GM18873 (cell line): ENCODE results near the gene QSOX2.

Experiments
- ATAC-seq: cut with Tn5 transposase; IDR thresholded peaks from one replicate; pipeline ENCODE4 v1.9.1; 2021; ENCODE audit warnings: mild to moderate bottlenecking, moderate library complexity, moderate number of reproducible peaks; ENCODE audit not compliant: unreplicated experiment, low FRiP score

The QSOX2 gene

DNA sequence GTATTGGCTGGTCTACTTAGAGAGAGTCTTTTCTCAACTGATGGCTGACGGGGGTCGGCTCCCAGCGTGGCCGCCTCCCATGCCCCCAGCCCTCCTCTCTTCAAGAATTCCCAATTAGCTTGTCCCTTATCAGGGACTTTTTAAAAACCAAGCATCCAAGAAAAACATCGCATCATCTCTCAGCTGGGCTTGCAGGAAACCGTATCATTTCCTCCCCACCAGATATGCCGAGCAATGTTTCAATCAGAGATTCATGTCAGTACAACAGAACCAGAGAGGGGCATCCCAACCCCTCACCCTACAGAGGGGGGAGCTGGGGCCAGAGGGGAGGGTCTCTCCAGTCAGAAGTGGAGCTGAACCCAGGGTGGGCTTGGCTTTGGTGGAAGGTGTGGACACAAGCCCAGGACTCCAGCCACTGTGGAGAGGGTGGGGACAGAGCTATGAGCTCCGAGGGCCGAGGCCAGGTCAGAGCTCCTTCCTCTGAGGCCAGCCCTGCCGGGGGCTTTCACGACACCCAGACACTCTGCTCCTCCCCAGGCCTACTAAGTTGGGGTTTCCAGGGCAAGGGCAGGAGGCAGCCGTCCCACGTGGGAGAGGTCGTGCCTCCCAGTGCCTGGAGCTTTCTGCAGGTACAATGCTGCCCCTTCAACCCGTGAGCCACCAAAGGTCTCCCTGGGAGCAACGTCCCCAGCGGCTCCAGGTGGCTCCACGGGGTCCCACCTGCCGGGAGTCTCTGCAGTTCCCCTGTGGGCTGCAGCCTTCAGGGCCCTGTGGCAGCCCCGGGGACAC is 87.9 kb downstream of the QSOX2 start:
- ATAC-seq: no peak
